HG02678 (cell line): ENCODE results near the gene GBGT1.
"Not testable (repeated sequence)": the region's sequence is repeated elsewhere in the genome, so short reads cannot be mapped to it uniquely, and the experiment has no call there.

Source experiments
- ATAC-seq: cut with Tn5 transposase; IDR thresholded peaks from one replicate; pipeline ENCODE4 v1.9.1; 2021; ENCODE audit warnings: mild to moderate bottlenecking, moderate library complexity; ENCODE audit not compliant: unreplicated experiment

The GBGT1 gene

GRCh38 chr9:133163504-133164172 is at the start of gene GBGT1:
Gene GBGT1 (minus strand): TSS chr9:133163914. CDS start chr9:133162412, 1,502 bp downstream.
- peak; percentile 52 for ATAC-seq

GRCh38 chr9:133210609-133211008 is 46.9 kb upstream of the GBGT1 start:
- ATAC-seq: no peak

- ATAC-seq: no peak
Observed at GRCh38 chr9:133210202-133210532, 46.5 kb upstream of the GBGT1 start.

- not testable (repeated sequence) for ATAC-seq
Observed at GRCh38 chr9:133209327-133210201, 45.9 kb upstream of the GBGT1 start.

GRCh38 chr9:133208880-133209300 is 45.2 kb upstream of the GBGT1 start, which contains the start of gene OBP2B:
Gene OBP2B (minus strand): TSS chr9:133209250. CDS start chr9:133209199, 51 bp downstream.
- not testable (repeated sequence) for ATAC-seq

GRCh38 chr9:133208171-133208879 is 44.6 kb upstream of the GBGT1 start:
- not testable (repeated sequence) for ATAC-seq

GRCh38 chr9:133207540-133208170 is 43.9 kb upstream of the GBGT1 start:
- ATAC-seq: no peak

- ATAC-seq: no peak
Observed at GRCh38 chr9:133207021-133207531, 43.4 kb upstream of the GBGT1 start.

- ATAC-seq: no peak
Observed at GRCh38 chr9:133205996-133206931, 42.5 kb upstream of the GBGT1 start.

GRCh38 chr9:133205481-133205887 is 41.8 kb upstream of the GBGT1 start:
- ATAC-seq: not testable (repeated sequence)

- ATAC-seq: no peak
Observed at GRCh38 chr9:133204993-133205336, 41.3 kb upstream of the GBGT1 start.

- no peak for ATAC-seq
Observed at GRCh38 chr9:133204335-133204992, 40.8 kb upstream of the GBGT1 start.

- ATAC-seq: no peak
Observed at GRCh38 chr9:133203506-133204075, 39.9 kb upstream of the GBGT1 start.

- ATAC-seq: no peak
Observed at GRCh38 chr9:133202688-133203453, 39.2 kb upstream of the GBGT1 start.

- no peak for ATAC-seq
Observed at GRCh38 chr9:133202145-133202513, 38.4 kb upstream of the GBGT1 start.

- ATAC-seq: no peak
Observed at GRCh38 chr9:133201424-133202144, 37.9 kb upstream of the GBGT1 start.

- ATAC-seq: no peak
Observed at GRCh38 chr9:133200631-133201030, 36.9 kb upstream of the GBGT1 start.
